Endodermal cell (in vitro differentiated cells): ENCODE measurements around the gene ABHD14A. TPM values are rescaled to one million over a fixed set of nuclear protein-coding genes. Genes with fewer than 3 reads are reported as not detected.

ENCODE experiments used
- DNase-seq: peaks from one replicate; pipeline ENCODE4 v3.0.0-alpha.2; 2017
- H3K27ac ChIP-seq: 2 replicates; pipeline ENCODE4 v1.5.1; 2013; ENCODE audit warnings: mild to moderate bottlenecking, low read depth, low read length, moderate library complexity
- H3K27me3 ChIP-seq: 2 replicates; pipeline ENCODE4 v1.6.1; 2013; ENCODE audit warnings: mild to moderate bottlenecking, low read length, moderate library complexity; ENCODE audit not compliant: insufficient read depth, control insufficient read depth, poor library complexity, severe bottlenecking
- H3K36me3 ChIP-seq: 2 replicates; pipeline ENCODE4 v1.7.0; 2013; ENCODE audit warnings: mild to moderate bottlenecking, low read length, moderate library complexity; ENCODE audit not compliant: control insufficient read depth, insufficient read depth
- H3K4me1 ChIP-seq: one replicate; pipeline ENCODE4 v1.7.0; 2013; ENCODE audit warnings: low read length; ENCODE audit not compliant: control insufficient read depth, insufficient read depth
- H3K4me3 ChIP-seq: 2 replicates; pipeline ENCODE4 v1.5.1; 2013; ENCODE audit warnings: mild to moderate bottlenecking, low read length, moderate library complexity
- H3K9ac ChIP-seq: 2 replicates; pipeline ENCODE4 v1.6.1; 2013; ENCODE audit warnings: mild to moderate bottlenecking, low read length, moderate library complexity; ENCODE audit not compliant: poor library complexity, severe bottlenecking; ENCODE audit errors: extremely low read depth
- H3K9me3 ChIP-seq: 2 replicates; pipeline ENCODE4 v1.6.1; 2013; ENCODE audit warnings: mild to moderate bottlenecking, low read length, moderate library complexity; ENCODE audit not compliant: control insufficient read depth
- H3K27ac Mint-ChIP-seq: 2 replicates; pipeline ENCODE4 v1.8.0; 2020; ENCODE audit warnings: mixed read lengths
- H3K27me3 Mint-ChIP-seq: 2 replicates; pipeline ENCODE4 v1.8.0; 2021; ENCODE audit warnings: mild to moderate bottlenecking, mixed read lengths; ENCODE audit not compliant: insufficient read depth
- H3K36me3 Mint-ChIP-seq: 2 replicates; pipeline ENCODE4 v1.8.0; 2020; ENCODE audit warnings: low read depth, mixed read lengths
- H3K4me1 Mint-ChIP-seq: 2 replicates; pipeline ENCODE4 v1.8.0; 2020; ENCODE audit warnings: mixed read lengths
- H3K4me3 Mint-ChIP-seq: 2 replicates; pipeline ENCODE4 v1.8.0; 2020; ENCODE audit warnings: mild to moderate bottlenecking, moderate library complexity, mixed read lengths
- H3K9me3 Mint-ChIP-seq: 2 replicates; pipeline ENCODE4 v1.8.0; 2020; ENCODE audit warnings: mild to moderate bottlenecking, mixed read lengths
- WGBS, 2 experiments: methylation state at CpG; one replicate each; pipeline versions ENCODE4 v1.1.5 to v1.1.7; 2013; ENCODE audit warnings: missing lambda C conversion rate in 2 of 2, mixed read lengths in 1 of 2; ENCODE audit not compliant: insufficient coverage in 1 of 2, insufficient read length in 1 of 2; 5-methylcytosine and 5-hydroxymethylcytosine counted together
- total RNA-seq, 2 donors: library from RNA; stranded (reverse); fragmentation: NEBNext Ultra II Directional in 1 of 2; extraction: Animal tissue kit (Norgen Biotek cat#: 25700) in 1 of 2; gene quantifications; 2 replicates in 1 of 2; 3 replicates in 1 of 2; pipeline ENCODE4 v1.2.1, GENCODE V29; 2021
- TF ChIP-seq, protein P1 (sequence below): fragments of 200-600 bp; sonication (generic); conservative IDR thresholded peaks from 2 replicates; pipeline ENCODE4 v1.5.0; 2021; ENCODE audit warnings: antibody characterized with exemption, mild to moderate bottlenecking

Gene ABHD14A
- total RNA-seq, 2 donors from 2014 or later, result 9.6 to 10.1 TPM

DNA sequence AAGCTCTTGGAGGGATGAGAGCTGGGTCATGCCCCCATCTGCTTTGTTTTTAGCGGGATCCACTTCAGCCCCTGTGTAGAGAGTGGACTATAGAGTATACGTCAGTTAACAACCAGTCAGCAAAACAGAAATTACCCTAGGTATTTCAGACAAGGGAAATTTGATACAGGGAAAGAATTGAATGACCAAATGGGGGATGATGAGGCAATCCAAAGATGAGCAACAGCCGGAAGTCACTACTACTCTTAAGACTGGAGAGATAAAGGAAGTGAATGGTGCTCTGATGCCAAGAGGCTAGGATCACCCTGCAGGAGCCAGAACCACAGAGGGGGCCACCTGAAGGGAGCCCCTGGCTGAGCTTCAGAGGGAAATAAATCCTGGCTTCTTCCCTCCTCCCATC, 21.4 kb upstream of the ABHD14A start:
- H3K27me3 Mint-ChIP-seq, result peaks cover 68% of the 10 kb centered on the region
- Histone ChIP-seq H3K27me3 (peaks cover 46% of the 10 kb centered on the region), H3K9ac (no peak overlapping the region), H3K27ac (no peak overlapping the region), H3K4me3 (no peak overlapping the region), H3K36me3 (peaks cover 19% of the 10 kb centered on the region), H3K9me3 (no peaks in the 10 kb centered on the region), H3K4me1 (no peaks in the 10 kb centered on the region)
- TF ChIP-seq, protein P1, sequence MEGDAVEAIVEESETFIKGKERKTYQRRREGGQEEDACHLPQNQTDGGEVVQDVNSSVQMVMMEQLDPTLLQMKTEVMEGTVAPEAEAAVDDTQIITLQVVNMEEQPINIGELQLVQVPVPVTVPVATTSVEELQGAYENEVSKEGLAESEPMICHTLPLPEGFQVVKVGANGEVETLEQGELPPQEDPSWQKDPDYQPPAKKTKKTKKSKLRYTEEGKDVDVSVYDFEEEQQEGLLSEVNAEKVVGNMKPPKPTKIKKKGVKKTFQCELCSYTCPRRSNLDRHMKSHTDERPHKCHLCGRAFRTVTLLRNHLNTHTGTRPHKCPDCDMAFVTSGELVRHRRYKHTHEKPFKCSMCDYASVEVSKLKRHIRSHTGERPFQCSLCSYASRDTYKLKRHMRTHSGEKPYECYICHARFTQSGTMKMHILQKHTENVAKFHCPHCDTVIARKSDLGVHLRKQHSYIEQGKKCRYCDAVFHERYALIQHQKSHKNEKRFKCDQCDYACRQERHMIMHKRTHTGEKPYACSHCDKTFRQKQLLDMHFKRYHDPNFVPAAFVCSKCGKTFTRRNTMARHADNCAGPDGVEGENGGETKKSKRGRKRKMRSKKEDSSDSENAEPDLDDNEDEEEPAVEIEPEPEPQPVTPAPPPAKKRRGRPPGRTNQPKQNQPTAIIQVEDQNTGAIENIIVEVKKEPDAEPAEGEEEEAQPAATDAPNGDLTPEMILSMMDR, result no peak
- no peaks in the 10 kb centered on the region for H3K9me3 Mint-ChIP-seq
- WGBS, 2 experiments, result 83 to 88% methylated on average over 2 to 3 of the region's 3 CpGs
- H3K36me3 Mint-ChIP-seq, result peaks cover 7% of the 10 kb centered on the region
- peaks cover 2% of the 10 kb centered on the region for H3K4me1 Mint-ChIP-seq
- H3K27ac Mint-ChIP-seq, result no peak overlapping the region
- no peak overlapping the region for H3K4me3 Mint-ChIP-seq
- no peak for DNase-seq

DNA sequence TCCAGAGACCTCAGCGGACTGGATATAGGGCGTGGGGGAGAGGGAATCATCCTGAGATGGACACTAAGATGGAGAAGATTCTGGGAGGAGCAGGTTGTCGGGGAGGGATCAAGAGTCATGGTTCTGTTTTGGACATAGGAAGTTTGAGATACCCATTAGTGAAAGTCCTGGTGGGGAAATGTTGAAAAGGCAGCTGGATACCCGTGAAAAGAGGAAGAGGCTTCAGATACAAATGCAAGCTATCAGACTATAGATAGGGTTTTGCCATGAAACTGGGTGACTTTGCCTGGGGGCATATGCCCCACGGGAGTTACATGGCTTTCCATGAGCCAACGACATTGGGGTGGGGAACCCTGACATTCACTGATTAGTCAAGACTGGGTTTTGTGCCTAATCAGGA, 20.8 kb upstream of the ABHD14A start:
- Mint-ChIP-seq H3K27me3 (peaks cover 66% of the 10 kb centered on the region), H3K36me3 (peaks cover 11% of the 10 kb centered on the region), H3K27ac (no peak overlapping the region), H3K4me3 (no peak overlapping the region), H3K4me1 (peaks cover 2% of the 10 kb centered on the region), H3K9me3 (no peaks in the 10 kb centered on the region)
- Histone ChIP-seq H3K36me3 (peaks cover 23% of the 10 kb centered on the region), H3K9ac (no peak overlapping the region), H3K9me3 (no peaks in the 10 kb centered on the region), H3K4me1 (no peaks in the 10 kb centered on the region), H3K27ac (no peak overlapping the region), H3K4me3 (no peak overlapping the region), H3K27me3 (peaks cover 40% of the 10 kb centered on the region)
- no peak for DNase-seq
- WGBS, 2 experiments, result 88 to 92% methylated on average over 3 to 6 of the region's 6 CpGs
- TF ChIP-seq, protein P1, result no peak

DNA sequence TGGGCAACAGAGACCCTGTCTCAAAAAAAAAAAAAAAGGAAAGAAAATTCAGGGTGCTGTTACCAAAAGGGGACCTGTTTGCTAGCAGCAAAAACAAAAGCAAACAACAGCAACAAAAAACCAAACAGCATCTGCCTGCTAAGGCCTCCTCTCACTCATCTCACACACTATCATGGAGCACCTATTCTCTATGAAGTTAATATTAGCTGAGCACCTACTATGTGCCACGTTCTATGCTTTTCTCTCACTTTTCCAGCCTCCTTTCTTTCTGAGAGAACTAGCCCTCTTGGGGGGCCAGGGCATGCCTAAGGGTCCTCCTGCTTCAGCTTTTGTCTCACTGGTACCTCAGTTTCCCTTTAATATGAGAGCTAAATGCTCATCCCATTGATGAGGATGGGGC, 20.2 kb upstream of the ABHD14A start:
- Histone ChIP-seq H3K27ac (no peak overlapping the region), H3K9ac (no peak overlapping the region), H3K36me3 (peaks cover 28% of the 10 kb centered on the region), H3K4me3 (no peak overlapping the region), H3K9me3 (no peaks in the 10 kb centered on the region), H3K27me3 (peaks cover 36% of the 10 kb centered on the region), H3K4me1 (no peaks in the 10 kb centered on the region)
- Mint-ChIP-seq H3K9me3 (no peaks in the 10 kb centered on the region), H3K4me3 (no peak overlapping the region), H3K36me3 (peaks cover 11% of the 10 kb centered on the region), H3K4me1 (peaks cover 2% of the 10 kb centered on the region), H3K27me3 (peaks cover 61% of the 10 kb centered on the region), H3K27ac (no peak overlapping the region)
- 93 to 100% methylated on average over 1 of the region's 1 CpG for WGBS, 2 experiments
- DNase-seq, result no peak
- TF ChIP-seq, protein P1, result no peak
